Fibroblast of lung (primary cell): ENCODE results near the gene DOK6. TPM values are rescaled to one million over a fixed set of nuclear protein-coding genes. Genes with fewer than 3 reads are reported as not detected.

Source experiments
- DNase-seq, 2 donors: peaks; one replicate each; pipeline versions ENCODE4 v3.0.0 to v3.0.0-alpha.2; 2010; ENCODE audit warnings: low read depth in 2 of 2
- H2AFZ ChIP-seq: 2 replicates; pipeline ENCODE4 v1.5.1; 2012; ENCODE audit warnings: low read length, control low read depth, inconsistent platforms
- H3K27ac ChIP-seq: 2 replicates; pipeline ENCODE4 v1.5.1; 2011; ENCODE audit warnings: low read length, control low read depth; ENCODE audit not compliant: insufficient read depth
- H3K27me3 ChIP-seq: 2 replicates; pipeline ENCODE4 v1.5.1; 2011; ENCODE audit warnings: mild to moderate bottlenecking, low read length; ENCODE audit not compliant: control insufficient read depth, insufficient read depth
- H3K36me3 ChIP-seq: 2 replicates; pipeline ENCODE4 v1.5.1; 2011; ENCODE audit warnings: low read length; ENCODE audit not compliant: control insufficient read depth, insufficient read depth
- H3K4me1 ChIP-seq: 2 replicates; pipeline ENCODE4 v1.5.1; 2011; ENCODE audit warnings: low read length; ENCODE audit not compliant: control insufficient read depth, insufficient read depth; ENCODE audit errors: extremely low read depth
- H3K4me2 ChIP-seq: 2 replicates; pipeline ENCODE4 v1.5.1; 2011; ENCODE audit warnings: low read length, control low read depth; ENCODE audit not compliant: insufficient read depth; ENCODE audit errors: extremely low read depth
- H3K4me3 ChIP-seq, 4 experiments: fragments of 200-600 bp in 1 of 4; sonication (generic) in 1 of 4; replicated peaks in 1 of 4; 2 replicates each; pipeline ENCODE4 v1.5.1; 2011 to 2016; ENCODE audit warnings: low read length in 4 of 4, low read depth in 3 of 4, mild to moderate bottlenecking in 3 of 4, control low read depth in 2 of 4, inconsistent platforms in 1 of 4, mixed read lengths in 1 of 4; ENCODE audit not compliant: insufficient read depth in 1 of 4; ENCODE audit errors: control extremely low read depth in 1 of 4
- H3K79me2 ChIP-seq: 2 replicates; pipeline ENCODE4 v1.5.1; 2012; ENCODE audit warnings: mild to moderate bottlenecking, low read length, inconsistent platforms; ENCODE audit not compliant: control insufficient read depth, insufficient read depth
- H3K9ac ChIP-seq: 2 replicates; pipeline ENCODE4 v1.5.1; 2011; ENCODE audit warnings: mild to moderate bottlenecking, low read length, control low read depth; ENCODE audit not compliant: insufficient read depth
- H3K9me3 ChIP-seq: 2 replicates; pipeline ENCODE4 v1.5.1; 2012; ENCODE audit warnings: low read depth, low read length; ENCODE audit not compliant: control insufficient read depth, insufficient read depth
- H4K20me1 ChIP-seq: 2 replicates; pipeline ENCODE4 v1.5.1; 2011; ENCODE audit warnings: low read length; ENCODE audit not compliant: control insufficient read depth, insufficient read depth; ENCODE audit errors: extremely low read depth
- CTCF ChIP-seq, 2 donors: IDR thresholded peaks in 1 of 2; conservative IDR thresholded peaks in 1 of 2; 1 replicate in 1 of 2; 2 replicates in 1 of 2; pipeline ENCODE4 v1.5.1; 2011 to 2012; ENCODE audit warnings: low read length in 2 of 2, control low read depth in 1 of 2, inconsistent platforms in 1 of 2, low read depth in 1 of 2, mild to moderate bottlenecking in 1 of 2
- EZH2 ChIP-seq: IDR thresholded peaks from 2 replicates; pipeline ENCODE4 v1.5.1; 2012; ENCODE audit warnings: low read length, control low read depth, mild to moderate bottlenecking; ENCODE audit errors: missing control alignments
- polyA plus RNA-seq, 2 donors: library from polyadenylated mRNA; depleted of rRNA in 1 of 2; stranded (reverse) in 1 of 2; unstranded in 1 of 2; fragments of >200 nt; gene quantifications; 2 replicates each; pipeline ENCODE4 v1.2.1, GENCODE V29; 2011 to 2012; ENCODE audit warnings: missing spikeins in 1 of 2
- total RNA-seq: library from RNA; depleted of rRNA; stranded (reverse); fragments of >200 nt; gene quantifications from 2 replicates; pipeline ENCODE4 v1.2.1, GENCODE V29; 2014

The DOK6 gene
- total and polyA plus RNA-seq, 2 donors (not counting 1 experiment from before 2014, with no cell fraction given), result 4.0 to 7.8 TPM

- no peak overlapping the region for H3K4me3 ChIP-seq
- H3K27me3 ChIP-seq, result no peaks in the 10 kb centered on the region
- H3K9me3 ChIP-seq, result no peaks in the 10 kb centered on the region
- no peak overlapping the region for H3K4me2 ChIP-seq
- no peaks in the 10 kb centered on the region for H3K36me3 ChIP-seq
- TF ChIP-seq CTCF (conservative IDR thresholded peaks at IDR 0.05 in 1 of 2, IDR thresholded peaks at IDR 0.05 in 1 of 2; ENCODE audit: low read depth in 1 of 2, low read length in 2 of 2) (no peak), EZH2 (no peak)
- no peak overlapping the region for H3K27ac ChIP-seq
- no peaks in the 10 kb centered on the region for H3K4me1 ChIP-seq
- H4K20me1 ChIP-seq, result no peaks in the 10 kb centered on the region
- no peaks in the 10 kb centered on the region for H3K79me2 ChIP-seq
- no peak overlapping the region for H3K9ac ChIP-seq
- no peak overlapping the region for H2AFZ ChIP-seq
- DNase-seq, result no peak
Observed at GRCh38 chr18:69895066-69896047, 494.7 kb downstream of the DOK6 start.

- Histone ChIP-seq H3K27ac (no peak overlapping the region), H3K4me3 (no peak overlapping the region), H3K79me2 (no peaks in the 10 kb centered on the region), H3K9me3 (no peaks in the 10 kb centered on the region), H3K4me1 (no peaks in the 10 kb centered on the region), H3K4me2 (no peak overlapping the region), H3K27me3 (no peaks in the 10 kb centered on the region), H2AFZ (no peak overlapping the region), H3K9ac (no peak overlapping the region), H3K36me3 (no peaks in the 10 kb centered on the region), H4K20me1 (no peaks in the 10 kb centered on the region)
- no peak for TF ChIP-seq EZH2
- TF ChIP-seq CTCF (conservative IDR thresholded peaks at IDR 0.05 in 1 of 2, IDR thresholded peaks at IDR 0.05 in 1 of 2; ENCODE audit: low read depth in 1 of 2, low read length in 2 of 2), result no peak
- DNase-seq, result no peak
Observed at GRCh38 chr18:69897397-69898108, 496.9 kb downstream of the DOK6 start.

- no peaks in the 10 kb centered on the region for H3K4me1 ChIP-seq
- no peak overlapping the region for H3K4me3 ChIP-seq
- no peaks in the 10 kb centered on the region for H3K9me3 ChIP-seq
- peak in 1 of 2 donors; percentile 62 for DNase-seq
- no peaks in the 10 kb centered on the region for H3K27me3 ChIP-seq
- H3K9ac ChIP-seq, result no peak overlapping the region
- no peaks in the 10 kb centered on the region for H4K20me1 ChIP-seq
- no peak for TF ChIP-seq EZH2
- TF ChIP-seq CTCF (conservative IDR thresholded peaks at IDR 0.05 in 1 of 2, IDR thresholded peaks at IDR 0.05 in 1 of 2; ENCODE audit: low read depth in 1 of 2, low read length in 2 of 2), result no peak
- H2AFZ ChIP-seq, result no peak overlapping the region
- H3K79me2 ChIP-seq, result no peaks in the 10 kb centered on the region
- no peak overlapping the region for H3K4me2 ChIP-seq
- no peak overlapping the region for H3K27ac ChIP-seq
- H3K36me3 ChIP-seq, result no peaks in the 10 kb centered on the region
Observed at GRCh38 chr18:69898241-69898861, 497.7 kb downstream of the DOK6 start.
